NOMO-1 (cell line): ENCODE results near the gene GTF2A2.
A peak's percentile ranks its signal among the peaks of the same experiment; 100 is the strongest.
"Not testable (repeated sequence)": the region's sequence is repeated elsewhere in the genome, so short reads cannot be mapped to it uniquely, and the experiment has no call there.

Source experiments
- DNase-seq, 2 experiments: peaks; one replicate each; lab custom pipeline; 2025; ENCODE audit not compliant: unreplicated experiment in 2 of 2; lab: John Stamatoyannopoulos, UW

The GTF2A2 gene

GRCh38 chr15:59676565-59676964 lies 19.2 kb upstream of the GTF2A2 start:
- no peak for DNase-seq

- DNase-seq = no peak
These were observed 17.1 kb upstream of the GTF2A2 start for GRCh38 chr15:59674361-59674877.

GRCh38 chr15:59668556-59668955 lies 11.2 kb upstream of the GTF2A2 start:
- DNase-seq = no peak

DNA sequence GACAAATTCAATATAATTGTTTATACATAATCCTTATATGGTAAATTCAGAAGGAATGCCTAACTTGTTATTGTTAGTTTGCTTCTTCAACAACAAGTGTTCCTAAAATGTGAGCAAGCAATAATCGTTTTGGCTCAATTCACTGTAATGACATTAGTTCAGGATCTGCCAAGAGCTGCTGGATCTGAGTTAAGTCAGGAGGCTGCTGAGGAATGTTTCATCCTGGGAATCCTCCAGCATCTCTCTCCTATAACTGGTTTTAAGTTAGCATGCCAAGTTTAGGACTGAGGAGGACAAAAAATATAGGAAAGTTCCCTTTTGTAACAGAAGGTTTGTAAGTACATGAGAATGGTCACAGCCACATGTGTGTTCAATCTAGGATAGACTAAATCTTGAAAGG lies 4.9 kb upstream of the GTF2A2 start:
- no peak for DNase-seq

- DNase-seq = no peak
These were observed 2.1 kb upstream of the GTF2A2 start for GRCh38 chr15:59659366-59659765.

GRCh38 chr15:59657635-59658125 lies 365 bp upstream of the GTF2A2 start:
- no peak for DNase-seq

DNA sequence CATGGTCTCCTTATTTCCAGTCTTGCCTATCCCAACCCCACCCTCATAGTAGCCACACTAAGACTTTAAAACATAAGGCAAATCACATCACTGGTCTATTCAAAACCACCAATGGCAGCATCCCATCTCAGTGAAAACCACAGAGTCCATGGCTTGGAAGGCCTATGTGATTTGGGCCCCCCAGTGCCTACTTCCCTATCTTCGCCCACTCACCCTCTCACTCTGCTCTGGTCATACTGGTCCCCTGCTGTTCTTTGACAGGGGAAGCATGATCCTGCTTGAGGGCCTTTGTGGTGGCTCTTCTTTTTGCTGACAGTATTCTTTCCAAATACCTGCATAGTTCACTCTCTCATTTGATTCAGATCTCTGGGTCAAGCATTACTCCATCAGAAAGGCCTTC lies 3.3 kb downstream of the GTF2A2 start:
- DNase-seq = no peak

DNA sequence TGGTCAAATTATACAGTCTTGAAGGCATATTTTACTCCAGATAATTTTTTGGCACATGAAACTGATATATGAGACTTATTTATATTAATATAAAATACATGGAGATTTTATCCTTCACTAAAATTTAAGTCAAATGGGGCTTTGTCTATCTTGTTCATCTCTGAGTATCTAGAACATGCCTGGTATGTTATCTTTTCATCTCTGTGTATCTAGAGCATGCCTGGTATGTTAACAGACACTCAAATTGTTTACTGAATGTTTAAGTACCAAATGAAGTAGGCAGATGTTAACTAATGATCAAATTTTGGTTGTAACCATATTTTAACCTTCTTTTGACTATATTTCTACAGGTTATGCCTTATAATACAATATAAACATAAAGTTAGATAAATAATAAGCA lies 7.7 kb downstream of the GTF2A2 start:
- no peak for DNase-seq

- no peak for DNase-seq
These were observed 10.2 kb downstream of the GTF2A2 start for GRCh38 chr15:59647085-59647484.

DNA sequence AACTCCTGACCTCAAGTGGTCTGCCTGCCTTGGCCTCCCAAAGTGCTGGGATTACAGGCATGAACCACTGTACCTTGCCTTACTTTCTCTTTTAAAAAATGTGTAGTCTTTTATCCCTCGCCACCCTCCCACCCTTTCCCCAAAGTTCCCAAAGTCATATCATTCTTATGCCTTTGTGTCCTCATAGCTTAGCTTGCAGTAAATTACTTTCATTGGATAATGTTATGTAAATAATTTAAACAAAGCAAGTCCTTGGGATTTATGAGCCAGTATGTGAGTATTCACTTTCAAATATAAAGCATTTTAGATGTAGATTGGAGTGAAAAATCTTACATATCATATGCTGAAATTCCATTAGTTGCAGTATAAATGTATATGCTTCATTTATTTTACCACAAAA lies 11.0 kb downstream of the GTF2A2 start:
- no peak for DNase-seq

DNA sequence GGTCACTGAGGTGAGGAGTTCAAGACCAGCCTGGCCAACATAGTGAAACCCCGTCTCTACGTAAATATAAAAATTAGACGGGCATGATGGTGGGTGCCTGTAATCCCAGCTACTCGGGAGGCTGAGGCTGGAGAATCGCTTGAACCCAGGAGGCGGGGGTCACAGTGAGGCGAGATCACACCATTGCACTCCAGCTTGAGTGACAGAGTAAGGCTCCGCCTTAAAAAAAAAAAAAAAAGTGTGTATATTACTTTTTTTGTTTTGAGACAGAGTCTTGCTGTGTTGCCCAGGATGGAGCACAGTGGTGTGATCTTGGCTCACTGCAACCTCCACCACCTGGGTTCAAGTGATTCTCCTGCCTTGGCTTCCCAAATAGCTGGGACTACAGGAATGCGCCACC lies 11.5 kb downstream of the GTF2A2 start:
- not testable (repeated sequence) for DNase-seq

DNA sequence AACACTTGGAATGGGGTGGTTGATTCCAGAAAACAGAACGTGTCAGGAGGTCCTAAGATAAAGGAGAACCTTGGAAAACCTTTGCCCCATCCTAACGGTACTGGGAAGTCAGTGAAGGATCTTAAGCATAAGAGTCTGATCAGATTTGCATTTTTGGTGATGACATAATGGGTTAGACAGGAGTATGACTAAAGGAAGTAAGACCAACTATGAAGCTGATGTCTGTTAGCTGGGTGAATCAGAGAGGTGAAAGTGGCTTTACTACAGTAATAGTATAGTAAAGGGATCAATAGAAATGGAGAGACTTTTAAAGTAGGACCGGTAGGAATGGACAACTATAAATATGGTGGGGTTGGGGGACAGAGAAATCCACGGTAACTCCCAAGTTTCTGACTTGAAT lies 12.6 kb downstream of the GTF2A2 start:
- DNase-seq = no peak

DNA sequence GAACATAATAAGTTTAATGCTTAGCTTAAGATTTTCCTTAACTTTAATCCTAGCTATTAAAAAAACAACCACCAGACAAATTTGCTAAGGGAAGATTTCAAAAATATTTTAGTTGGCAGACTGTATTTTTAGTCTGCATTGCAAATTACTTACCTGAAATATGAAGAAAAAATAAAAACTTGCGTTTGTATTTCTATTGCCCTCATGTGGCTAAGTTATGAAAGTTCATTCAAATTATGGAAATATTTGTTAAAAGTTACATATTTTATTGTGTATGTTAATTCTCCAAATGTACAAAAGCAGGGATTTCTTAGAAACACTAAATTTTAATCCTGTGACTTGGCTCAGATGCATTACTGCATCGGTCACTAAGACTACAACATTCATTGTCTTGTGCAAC lies 15.0 kb downstream of the GTF2A2 start:
- no peak for DNase-seq

- not testable (repeated sequence) for DNase-seq
These were observed 19.8 kb downstream of the GTF2A2 start for GRCh38 chr15:59637507-59637906.

- DNase-seq = no peak
These were observed 21.1 kb downstream of the GTF2A2 start for GRCh38 chr15:59636184-59636583.

GRCh38 chr15:59632714-59633113 lies 24.6 kb downstream of the GTF2A2 start:
- no peak for DNase-seq

DNA sequence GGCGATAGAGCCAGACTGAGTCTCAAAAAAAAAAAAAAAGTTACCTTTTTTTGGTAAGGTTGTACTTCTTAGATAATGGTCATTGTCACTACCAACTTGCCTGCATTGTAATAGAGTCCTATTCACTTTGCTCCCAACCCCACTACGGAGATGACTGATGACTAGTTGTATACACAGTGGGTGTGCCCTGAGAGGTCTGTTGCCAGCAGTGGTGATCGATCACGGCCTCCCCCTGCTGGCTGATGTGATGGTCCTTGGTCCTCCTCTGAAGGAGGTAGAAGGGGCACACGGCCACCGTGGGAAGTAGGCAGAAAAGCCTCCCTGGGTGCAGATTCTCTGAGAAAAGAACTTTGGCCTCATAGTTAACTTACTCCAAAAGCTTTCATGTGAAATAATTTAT lies 35.0 kb downstream of the GTF2A2 start:
- peak in 1 of 2 experiments; percentile 13 for DNase-seq

GRCh38 chr15:59618406-59618805 lies 38.9 kb downstream of the GTF2A2 start:
- no peak for DNase-seq

- no peak for DNase-seq
These were observed 40.9 kb downstream of the GTF2A2 start for GRCh38 chr15:59616379-59616778.

DNA sequence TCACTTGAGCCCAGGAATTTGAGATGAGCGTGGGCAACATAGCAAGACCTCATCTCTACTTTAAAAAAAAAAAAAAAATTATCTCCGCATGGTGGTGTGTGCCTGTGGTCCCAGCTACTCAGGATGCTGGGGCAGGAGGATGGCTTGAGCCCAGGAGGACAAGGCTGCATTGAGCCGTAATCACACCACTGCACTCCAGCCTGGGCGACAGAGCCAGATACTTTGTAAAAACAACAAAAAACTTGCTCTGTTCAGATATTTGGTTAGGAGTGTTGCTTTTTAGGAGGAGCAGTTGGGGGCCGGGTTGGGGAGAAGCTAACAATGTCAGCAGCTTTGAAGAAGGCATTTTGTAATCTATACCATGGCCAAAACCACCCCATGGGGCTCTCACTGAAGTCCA lies 41.7 kb downstream of the GTF2A2 start:
- DNase-seq = no peak

DNA sequence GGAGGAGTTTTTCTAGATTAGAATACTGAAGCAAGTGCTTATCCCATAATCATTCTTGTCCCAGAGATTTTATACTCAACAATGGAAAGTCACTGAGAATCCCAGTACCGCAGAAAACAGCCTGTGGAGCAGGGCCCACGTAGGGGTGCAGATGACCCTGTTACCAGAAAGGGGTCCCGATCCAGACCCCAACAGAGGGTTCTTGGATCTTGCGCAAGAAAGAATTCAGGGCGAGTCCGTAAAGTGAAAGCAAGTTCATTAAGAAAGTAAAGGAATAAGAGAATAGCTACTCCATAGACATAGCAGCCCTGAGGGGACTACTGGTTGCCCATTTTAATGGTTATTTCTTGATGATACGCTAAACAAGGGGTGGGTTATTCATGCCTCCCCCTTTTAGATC lies 43.2 kb downstream of the GTF2A2 start:
- no peak for DNase-seq

DNA sequence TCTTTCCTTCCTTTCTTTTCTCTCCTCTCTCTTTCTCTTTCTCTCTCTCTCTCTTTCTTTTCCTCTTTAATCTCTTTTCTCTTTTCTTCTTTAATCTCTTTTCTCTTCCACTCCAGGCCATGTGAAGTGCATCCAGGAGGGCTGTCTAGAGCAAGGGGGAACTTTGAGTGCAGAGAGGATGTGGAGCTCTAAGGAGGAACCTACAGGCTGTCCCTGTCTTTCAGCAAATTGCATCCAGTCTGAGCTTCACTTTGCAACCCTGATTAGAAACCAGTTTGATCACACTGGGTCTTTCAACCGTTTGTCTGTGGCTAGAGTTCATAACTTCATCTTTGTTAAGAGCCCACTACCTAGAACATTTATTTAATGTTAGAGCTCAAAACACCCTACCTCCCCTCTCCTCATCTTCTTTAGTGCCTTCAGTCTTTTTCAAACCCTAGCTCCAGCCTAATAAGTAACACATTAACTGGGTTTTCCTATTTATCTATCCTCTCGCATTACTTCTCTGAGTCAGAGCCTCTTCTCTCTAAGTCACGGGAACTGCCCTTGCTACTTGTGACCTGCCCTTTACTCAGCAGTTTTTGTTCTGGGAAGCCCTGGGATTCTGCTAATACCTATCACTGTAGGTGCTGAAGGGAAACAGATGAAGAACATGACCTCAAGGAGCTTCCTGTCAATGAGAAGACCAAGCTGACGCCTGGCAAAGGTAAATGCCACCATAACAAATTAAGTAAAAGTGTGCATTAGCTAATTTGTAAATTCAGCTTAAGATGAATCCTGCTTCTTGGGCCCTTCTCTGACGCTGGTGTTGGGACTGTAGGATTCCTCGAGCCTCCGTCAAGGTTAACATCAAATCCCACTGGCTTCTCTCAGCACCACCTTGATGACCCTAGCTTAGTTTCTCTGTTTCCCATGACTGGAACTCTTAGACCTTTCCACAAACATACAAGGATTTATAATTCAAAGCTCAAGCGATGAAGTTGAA lies 45.7 kb downstream of the GTF2A2 start, which contains the start of gene GCNT3:
Gene GCNT3, plus strand, starts transcription at position 508 of the 985 bp plus-strand sequence. CDS start 6,456 bp downstream, outside the sequence.
- DNase-seq = peak in 1 of 2 experiments; percentile 48
